SKM-1 treated with dmso at 0.1 percent for 144 hours (cell line): Measurements from ENCODE around the gene NUMA1.

ENCODE experiments used
- DNase-seq: peaks from one replicate; lab custom pipeline; 2025; ENCODE audit not compliant: unreplicated experiment; lab: John Stamatoyannopoulos, UW

NUMA1 gene

DNA sequence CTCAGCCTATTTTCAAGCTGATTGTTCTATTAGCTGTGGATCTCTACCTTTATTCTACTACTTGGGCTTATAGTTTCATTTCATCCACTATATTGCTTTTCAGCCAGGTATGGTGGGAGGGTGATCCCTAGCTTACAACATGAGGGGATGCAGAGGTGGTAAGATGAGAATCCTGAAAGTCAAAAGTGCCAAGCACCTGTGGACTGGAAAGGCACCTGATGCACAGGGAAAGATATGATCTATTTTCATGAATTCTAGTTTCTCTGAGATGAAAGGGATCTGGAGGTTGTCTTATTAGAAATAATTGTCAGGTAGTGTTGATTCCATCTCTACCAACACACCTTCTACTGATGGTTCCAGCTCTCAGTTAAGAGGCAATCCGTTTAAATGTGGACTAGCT, 103.3 kb downstream of the NUMA1 start:
- DNase-seq, result no peak

GRCh38 chr11:71976551-71976950, 103.8 kb downstream of the NUMA1 start:
- DNase-seq, result no peak

DNA sequence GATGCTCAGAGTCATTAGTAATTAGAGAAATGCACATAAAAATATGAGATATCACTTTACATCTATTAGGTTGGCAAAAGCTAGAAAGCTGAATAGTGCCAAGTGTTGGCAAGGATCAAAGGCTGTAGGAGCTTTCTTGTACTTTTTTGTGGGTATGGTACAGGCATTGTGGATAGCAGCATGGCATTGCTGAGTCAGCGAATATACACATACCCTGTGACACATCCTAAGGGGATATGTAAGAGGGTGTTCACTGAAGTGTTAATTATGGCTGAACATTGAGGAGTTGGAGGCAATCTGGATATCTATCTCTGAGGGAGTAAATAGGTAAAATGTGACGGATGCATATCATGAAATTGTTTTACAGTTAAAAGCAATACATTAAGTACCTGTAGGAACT, 108.7 kb downstream of the NUMA1 start:
- DNase-seq, result no peak

DNA sequence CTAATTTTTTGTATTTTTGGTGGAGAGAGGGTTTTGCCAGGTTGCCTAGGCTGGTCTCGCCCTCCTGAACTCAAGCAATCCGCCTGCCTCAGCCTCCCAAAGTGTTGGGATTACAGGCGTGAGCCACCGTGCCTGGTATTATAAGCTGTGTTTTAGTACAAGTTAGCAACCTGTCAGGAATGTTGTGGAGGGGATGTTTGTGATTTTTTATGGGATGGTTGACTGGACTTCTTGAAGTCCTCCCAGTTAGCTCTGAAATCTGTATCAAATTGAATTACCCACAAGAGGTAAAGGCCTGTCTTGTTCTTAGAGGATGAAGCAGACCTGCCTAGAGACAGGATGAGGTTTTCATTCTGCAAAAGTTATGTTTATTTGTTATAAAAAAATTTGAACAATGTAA, 115.7 kb downstream of the NUMA1 start:
- DNase-seq, result no peak

DNA sequence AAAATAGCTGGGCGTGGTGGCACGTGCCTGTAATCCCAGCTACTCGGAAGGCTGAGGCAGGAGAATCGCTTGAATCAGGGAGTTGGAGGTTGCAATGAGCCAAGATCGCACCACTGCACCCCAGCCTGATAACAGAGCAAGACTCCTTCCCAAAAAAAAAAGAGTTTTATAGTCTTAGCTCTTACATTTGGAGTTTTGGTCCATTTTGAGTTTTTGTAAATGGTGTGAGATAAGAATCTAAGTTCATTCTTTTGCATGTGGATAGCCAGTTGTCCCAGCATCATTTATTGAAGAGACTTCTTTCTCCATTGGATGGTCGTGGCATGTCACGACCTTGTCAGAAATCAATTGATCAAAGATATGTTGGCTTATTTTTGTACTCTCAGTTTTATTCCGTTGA, 116.9 kb downstream of the NUMA1 start:
- DNase-seq, result no peak

GRCh38 chr11:71962428-71963038, 117.8 kb downstream of the NUMA1 start:
- DNase-seq, result peak; percentile 40

DNA sequence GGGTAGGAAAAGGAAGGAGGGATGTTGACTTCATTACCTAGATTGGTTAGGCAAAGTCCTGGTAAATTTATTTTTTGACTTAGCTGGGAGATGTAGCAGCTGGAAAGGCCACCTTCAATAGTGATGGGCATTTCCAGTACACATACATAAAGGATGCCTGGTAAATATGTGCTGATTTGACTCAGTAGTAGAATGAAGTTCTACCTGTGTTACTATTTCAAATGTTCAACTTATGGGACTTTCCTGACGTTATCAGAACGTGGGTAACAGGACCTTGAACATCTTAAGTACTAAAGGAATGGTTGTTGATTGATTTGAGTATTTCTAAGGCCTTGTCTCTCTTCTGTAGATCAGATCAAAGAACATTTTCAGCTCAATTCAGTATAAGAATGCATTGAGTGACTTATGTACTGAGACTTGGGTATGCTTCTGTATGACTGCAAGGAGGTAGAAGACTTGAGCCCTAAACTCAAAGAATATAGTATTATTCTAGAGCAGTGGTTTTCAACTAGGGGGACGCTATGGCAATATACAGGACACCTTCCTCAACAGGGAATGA, 124.4 kb downstream of the NUMA1 start:
- no peak for DNase-seq
